ENCODE results near the gene PPP6R3.

PPP6R3 gene

DNA sequence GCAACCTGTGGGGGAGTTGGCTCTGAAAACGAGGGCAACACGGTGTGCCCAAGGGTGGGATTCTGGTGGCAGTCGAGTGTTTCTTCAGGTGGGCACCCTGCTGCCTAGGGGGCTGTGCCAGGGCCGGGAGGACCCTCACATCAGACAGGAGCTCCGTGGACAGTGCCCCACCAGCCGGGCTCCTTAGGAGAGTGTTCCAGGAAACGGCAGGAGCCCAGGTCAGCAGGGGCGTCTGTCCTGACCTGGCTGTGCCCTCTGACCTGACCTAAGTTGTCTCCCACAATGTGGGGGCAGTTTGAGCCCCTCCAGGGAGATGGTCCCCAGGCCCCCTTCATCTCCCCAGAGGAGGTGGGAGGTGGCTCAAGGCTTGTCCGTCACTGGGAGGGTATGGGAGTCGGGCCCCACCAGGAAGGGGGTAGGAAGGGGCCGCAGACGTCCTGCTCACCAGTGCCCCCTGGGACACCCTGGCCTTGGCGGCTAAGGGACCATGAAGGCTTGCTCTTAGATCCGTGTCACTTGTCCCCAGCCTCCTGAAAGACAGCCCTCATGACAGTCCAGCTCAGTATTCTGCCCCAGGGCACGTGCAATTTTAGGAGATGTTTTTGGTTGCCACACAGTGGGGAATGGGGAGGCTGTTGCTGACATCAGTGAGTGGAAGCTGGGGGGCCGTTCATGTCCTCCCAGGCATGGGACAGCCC lies 191.6 kb downstream of the PPP6R3 start:
- no peak for DNase-seq (ENCODE audit: low read depth)
- H3K4me3 ChIP-seq (ENCODE audit: low read length): no peak overlapping the region
- no peak for TF ChIP-seq CTCF (conservative IDR thresholded peaks at IDR 0.05; ENCODE audit: low read length)

DNA sequence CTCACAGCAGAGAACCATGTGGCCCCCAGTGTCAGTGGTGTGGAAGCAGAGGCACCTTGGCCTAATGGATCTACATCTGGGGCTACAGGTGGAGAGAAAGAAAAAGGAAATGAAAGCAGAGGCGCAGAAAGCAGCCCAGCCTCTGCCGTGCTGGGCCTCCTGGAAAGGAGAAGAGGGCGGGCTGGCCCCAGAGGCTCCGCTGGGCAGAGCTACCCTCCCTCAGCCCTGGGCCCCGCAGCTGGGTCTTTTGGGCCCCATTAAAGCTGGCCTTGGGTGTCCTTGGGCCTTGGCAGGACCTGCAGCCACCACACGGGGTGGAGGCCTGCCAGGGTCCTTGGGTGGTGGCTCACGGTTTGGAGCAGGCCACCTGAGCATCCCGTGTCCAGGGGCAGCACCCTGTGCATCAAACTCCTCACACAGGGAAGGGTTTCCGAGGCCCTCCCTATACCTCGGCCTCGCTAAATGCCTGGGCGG lies 192.2 kb downstream of the PPP6R3 start:
- no peak overlapping the region for H3K4me3 ChIP-seq (ENCODE audit: low read length)
- DNase-seq (ENCODE audit: low read depth): no peak
- no peak for TF ChIP-seq CTCF (conservative IDR thresholded peaks at IDR 0.05; ENCODE audit: low read length)

GRCh38 chr11:68653486-68654430 lies 193.2 kb downstream of the PPP6R3 start:
- H3K4me3 ChIP-seq (ENCODE audit: low read length): no peak overlapping the region
- DNase-seq (ENCODE audit: low read depth): no peak
- no peak for TF ChIP-seq CTCF (conservative IDR thresholded peaks at IDR 0.05; ENCODE audit: low read length)

- H3K4me3 ChIP-seq (ENCODE audit: low read length): no peak overlapping the region
- TF ChIP-seq CTCF (conservative IDR thresholded peaks at IDR 0.05; ENCODE audit: low read length): no peak
- no peak for DNase-seq (ENCODE audit: low read depth)
These were observed 194.4 kb downstream of the PPP6R3 start for GRCh38 chr11:68654978-68655377.

DNA sequence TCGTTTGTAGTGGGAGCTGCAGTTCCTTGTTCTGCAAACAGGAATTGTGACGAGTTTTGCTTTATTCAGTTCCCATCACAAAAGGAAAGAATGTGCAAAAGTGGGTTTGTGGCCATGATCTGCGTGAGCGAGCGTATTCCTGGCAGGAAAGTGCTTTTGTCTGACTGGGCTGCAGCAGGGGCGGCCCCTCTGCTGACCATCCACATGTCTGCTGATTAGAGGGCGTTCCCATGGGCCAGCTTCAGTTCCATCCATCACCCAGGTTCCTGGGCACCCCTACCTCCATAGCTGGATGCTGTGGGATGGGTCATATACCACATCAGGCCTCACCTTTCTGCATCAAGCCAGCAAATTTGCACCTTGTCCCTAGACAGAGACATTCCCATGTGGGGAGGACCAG lies 194.9 kb downstream of the PPP6R3 start:
- TF ChIP-seq CTCF (conservative IDR thresholded peaks at IDR 0.05; ENCODE audit: low read length): no peak
- no peak for DNase-seq (ENCODE audit: low read depth)
- H3K4me3 ChIP-seq (ENCODE audit: low read length): no peak overlapping the region

DNA sequence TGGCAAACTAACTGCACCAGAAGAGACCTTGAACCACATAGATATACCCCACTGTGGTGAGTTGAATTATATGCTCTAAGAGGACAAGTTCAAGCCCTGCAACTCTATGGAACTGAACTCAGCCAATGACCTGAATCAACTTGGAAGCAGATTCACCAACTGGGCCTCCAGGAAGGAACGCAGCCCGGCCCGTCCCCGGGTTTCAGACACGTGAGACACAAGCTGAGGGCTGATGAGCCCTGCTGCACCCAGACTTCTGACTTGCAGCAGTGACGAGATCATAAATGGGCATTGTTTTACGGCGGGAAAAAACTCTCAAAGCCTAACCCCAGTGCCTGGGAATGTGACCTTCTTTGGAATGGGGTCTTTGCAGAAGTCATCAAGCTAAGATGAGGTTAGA lies 195.3 kb downstream of the PPP6R3 start:
- TF ChIP-seq CTCF (conservative IDR thresholded peaks at IDR 0.05; ENCODE audit: low read length): no peak
- H3K4me3 ChIP-seq (ENCODE audit: low read length): no peak overlapping the region
- no peak for DNase-seq (ENCODE audit: low read depth)

Data from AG10803 (cell line).